HepG2 (cell line): ENCODE measurements around the gene FGGY. TPM values are rescaled to one million over a fixed set of nuclear protein-coding genes. Genes with fewer than 3 reads are reported as not detected.

Experiments
- CEBPB ChIP-seq: IDR thresholded peaks from 2 replicates; pipeline ENCODE4 v1.6.1; 2011; ENCODE audit warnings: low read depth, low read length, improper control_type of control experiment, borderline replicate concordance
- EZH2 ChIP-seq: conservative IDR thresholded peaks from 2 replicates; pipeline ENCODE4 v1.6.1; 2012; ENCODE audit warnings: mild to moderate bottlenecking, low read depth, low read length, moderate library complexity
- FOXA1 ChIP-seq, 2 experiments: fragments of 450-650 bp in 1 of 2; sonication (generic) in 1 of 2; formaldehyde crosslinking in 1 of 2; IDR thresholded peaks; 2 replicates each; pipeline versions ENCODE4 v1.4.0 to v1.6.1; 2016 to 2020; ENCODE audit warnings: missing genetic modification reagents in 1 of 2
- FOXP4 ChIP-seq: sonication (generic); formaldehyde crosslinking; IDR thresholded peaks from 2 replicates; pipeline ENCODE4 v1.4.0; 2020; ENCODE audit warnings: missing genetic modification reagents
- SNAPC2 ChIP-seq: sonication (generic); formaldehyde crosslinking; IDR thresholded peaks from 2 replicates; pipeline ENCODE4 v1.8.1; 2022; ENCODE audit warnings: mild to moderate bottlenecking, missing genetic modification reagents
- TCF7 ChIP-seq: sonication (generic); IDR thresholded peaks from 2 replicates; pipeline ENCODE4 v1.6.1; 2016; ENCODE audit warnings: antibody characterized with exemption, low read depth
- polyA plus RNA-seq, 8 experiments: library from polyadenylated mRNA; depleted of rRNA in 3 of 8; stranded (reverse) in 7 of 8; unstranded in 1 of 8; fragments of >200 nt; fragmentation: Illumina TruSeq in 4 of 8; extraction: Trizol in 4 of 8; gene quantifications; 2 replicates each; pipeline versions ENCODE4 v1.2.1 to v1.2.3, GENCODE V29; 2011 to 2016; ENCODE audit warnings: low read depth in 4 of 8, missing spikeins in 1 of 8, mixed read lengths in 1 of 8; ENCODE audit not compliant: insufficient read depth in 1 of 8
- total RNA-seq, 5 experiments: library from RNA; depleted of rRNA; stranded (reverse); fragments of >200 nt; fragmentation: Illumina TruSeq; extraction: Trizol; gene quantifications; 2 replicates each; pipeline ENCODE4 v1.2.3, GENCODE V29; 2016; ENCODE audit warnings: low read depth in 1 of 5
- TF ChIP-seq, protein P1 (sequence below): fragments of 450-650 bp; IDR thresholded peaks from 2 replicates; pipeline ENCODE4 v1.6.1; 2016
- TF ChIP-seq, protein P2 (sequence below): sonication (generic); formaldehyde crosslinking; IDR thresholded peaks from 2 replicates; pipeline ENCODE4 v1.5.0; 2020; ENCODE audit warnings: mild to moderate bottlenecking, missing genetic modification reagents, borderline replicate concordance
- TF ChIP-seq, protein P3 (sequence below), 2 experiments: fragments of 450-650 bp in 1 of 2; sonication (generic) in 1 of 2; formaldehyde crosslinking; IDR thresholded peaks; 2 replicates each; pipeline versions ENCODE4 v1.5.0 to v1.8.0; 2020 to 2022; ENCODE audit warnings: mild to moderate bottlenecking in 1 of 2, missing genetic modification reagents in 1 of 2

The FGGY gene
- total and polyA plus RNA-seq, 2 of the 13 experiments (the other 11 are each of a cell fraction or from before 2014, with no cell fraction given) = 15.7 to 27.5 TPM

DNA sequence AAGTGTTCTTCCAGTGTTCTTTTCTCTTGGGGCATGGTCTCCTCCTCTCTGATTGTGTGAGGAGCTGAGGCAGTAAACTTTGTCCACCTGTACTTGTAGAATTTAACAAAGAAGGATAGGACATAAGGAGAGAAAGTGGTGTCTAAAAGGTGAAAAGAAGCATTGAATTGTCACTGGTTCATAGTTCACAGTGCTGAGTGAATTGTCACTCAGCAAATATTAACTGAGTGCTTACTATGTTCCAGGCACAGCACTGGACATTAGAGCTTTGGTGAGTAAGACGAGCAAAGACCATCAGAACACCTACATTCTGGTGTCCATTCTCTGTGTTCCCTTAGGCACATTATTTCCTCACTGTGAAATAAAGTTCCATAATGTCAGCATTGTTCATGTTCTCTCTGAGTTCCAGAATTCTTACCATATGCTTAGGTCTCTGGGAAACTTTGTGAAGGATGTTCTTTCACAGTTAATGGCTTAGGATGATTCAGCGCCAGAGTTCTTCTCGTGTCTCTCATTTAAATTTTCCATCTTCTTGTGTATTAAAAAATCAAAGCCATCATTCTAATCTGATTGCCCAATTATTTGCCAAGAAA is 361.1 kb downstream of the FGGY start (continued):
- TF ChIP-seq, protein P1, sequence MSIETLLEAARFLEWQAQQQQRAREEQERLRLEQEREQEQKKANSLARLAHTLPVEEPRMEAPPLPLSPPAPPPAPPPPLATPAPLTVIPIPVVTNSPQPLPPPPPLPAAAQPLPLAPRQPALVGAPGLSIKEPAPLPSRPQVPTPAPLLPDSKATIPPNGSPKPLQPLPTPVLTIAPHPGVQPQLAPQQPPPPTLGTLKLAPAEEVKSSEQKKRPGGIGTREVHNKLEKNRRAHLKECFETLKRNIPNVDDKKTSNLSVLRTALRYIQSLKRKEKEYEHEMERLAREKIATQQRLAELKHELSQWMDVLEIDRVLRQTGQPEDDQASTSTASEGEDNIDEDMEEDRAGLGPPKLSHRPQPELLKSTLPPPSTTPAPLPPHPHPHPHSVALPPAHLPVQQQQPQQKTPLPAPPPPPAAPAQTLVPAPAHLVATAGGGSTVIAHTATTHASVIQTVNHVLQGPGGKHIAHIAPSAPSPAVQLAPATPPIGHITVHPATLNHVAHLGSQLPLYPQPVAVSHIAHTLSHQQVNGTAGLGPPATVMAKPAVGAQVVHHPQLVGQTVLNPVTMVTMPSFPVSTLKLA = no peak
- peak; percentile 39 for TF ChIP-seq FOXP4 (CRISPR knock-in tag)
- TF ChIP-seq, protein P2, sequence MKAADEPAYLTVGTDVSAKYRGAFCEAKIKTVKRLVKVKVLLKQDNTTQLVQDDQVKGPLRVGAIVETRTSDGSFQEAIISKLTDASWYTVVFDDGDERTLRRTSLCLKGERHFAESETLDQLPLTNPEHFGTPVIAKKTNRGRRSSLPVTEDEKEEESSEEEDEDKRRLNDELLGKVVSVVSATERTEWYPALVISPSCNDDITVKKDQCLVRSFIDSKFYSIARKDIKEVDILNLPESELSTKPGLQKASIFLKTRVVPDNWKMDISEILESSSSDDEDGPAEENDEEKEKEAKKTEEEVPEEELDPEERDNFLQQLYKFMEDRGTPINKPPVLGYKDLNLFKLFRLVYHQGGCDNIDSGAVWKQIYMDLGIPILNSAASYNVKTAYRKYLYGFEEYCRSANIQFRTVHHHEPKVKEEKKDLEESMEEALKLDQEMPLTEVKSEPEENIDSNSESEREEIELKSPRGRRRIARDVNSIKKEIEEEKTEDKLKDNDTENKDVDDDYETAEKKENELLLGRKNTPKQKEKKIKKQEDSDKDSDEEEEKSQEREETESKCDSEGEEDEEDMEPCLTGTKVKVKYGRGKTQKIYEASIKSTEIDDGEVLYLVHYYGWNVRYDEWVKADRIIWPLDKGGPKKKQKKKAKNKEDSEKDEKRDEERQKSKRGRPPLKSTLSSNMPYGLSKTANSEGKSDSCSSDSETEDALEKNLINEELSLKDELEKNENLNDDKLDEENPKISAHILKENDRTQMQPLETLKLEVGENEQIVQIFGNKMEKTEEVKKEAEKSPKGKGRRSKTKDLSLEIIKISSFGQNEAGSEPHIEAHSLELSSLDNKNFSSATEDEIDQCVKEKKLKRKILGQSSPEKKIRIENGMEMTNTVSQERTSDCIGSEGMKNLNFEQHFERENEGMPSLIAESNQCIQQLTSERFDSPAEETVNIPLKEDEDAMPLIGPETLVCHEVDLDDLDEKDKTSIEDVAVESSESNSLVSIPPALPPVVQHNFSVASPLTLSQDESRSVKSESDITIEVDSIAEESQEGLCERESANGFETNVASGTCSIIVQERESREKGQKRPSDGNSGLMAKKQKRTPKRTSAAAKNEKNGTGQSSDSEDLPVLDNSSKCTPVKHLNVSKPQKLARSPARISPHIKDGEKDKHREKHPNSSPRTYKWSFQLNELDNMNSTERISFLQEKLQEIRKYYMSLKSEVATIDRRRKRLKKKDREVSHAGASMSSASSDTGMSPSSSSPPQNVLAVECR (CRISPR knock-in tag) = 0 out of 2 replicates have a peak, but pooled peaks have one; percentile 17
- TF ChIP-seq CEBPB = no peak
- TF ChIP-seq, protein P3, sequence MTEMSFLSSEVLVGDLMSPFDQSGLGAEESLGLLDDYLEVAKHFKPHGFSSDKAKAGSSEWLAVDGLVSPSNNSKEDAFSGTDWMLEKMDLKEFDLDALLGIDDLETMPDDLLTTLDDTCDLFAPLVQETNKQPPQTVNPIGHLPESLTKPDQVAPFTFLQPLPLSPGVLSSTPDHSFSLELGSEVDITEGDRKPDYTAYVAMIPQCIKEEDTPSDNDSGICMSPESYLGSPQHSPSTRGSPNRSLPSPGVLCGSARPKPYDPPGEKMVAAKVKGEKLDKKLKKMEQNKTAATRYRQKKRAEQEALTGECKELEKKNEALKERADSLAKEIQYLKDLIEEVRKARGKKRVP (CRISPR knock-in tag; IDR thresholded peaks at IDR 0.05) = no peak
- no peak for TF ChIP-seq EZH2
- TF ChIP-seq SNAPC2 (CRISPR knock-in tag) = 0 out of 2 replicates have a peak, but pooled peaks have one; percentile 10
- TF ChIP-seq TCF7 = no peak
- TF ChIP-seq FOXA1 (IDR thresholded peaks at IDR 0.05) = no peak
- TF ChIP-seq FOXA1 (CRISPR knock-in tag; IDR thresholded peaks at IDR 0.05) = peak; percentile 61
